A673 (cell line): ENCODE measurements around the gene SERPINF2.

Source experiments
- CTCF ChIP-seq: fragments of 300-800, 200-600 bp; sonication (generic); conservative IDR thresholded peaks from 2 replicates; pipeline ENCODE4 v1.5.1; 2017; ENCODE audit warnings: low read depth, mild to moderate bottlenecking, antibody characterized with exemption, low read length, moderate library complexity, mixed read lengths
- EZH2 ChIP-seq: fragments of 200-600 bp; sonication (generic); IDR thresholded peaks from 2 replicates; pipeline ENCODE4 v1.6.1; 2017; ENCODE audit warnings: borderline replicate concordance, low read depth, mild to moderate bottlenecking, mixed read lengths, antibody characterized with exemption, low read length; ENCODE audit not compliant: poor library complexity, severe bottlenecking

DNA sequence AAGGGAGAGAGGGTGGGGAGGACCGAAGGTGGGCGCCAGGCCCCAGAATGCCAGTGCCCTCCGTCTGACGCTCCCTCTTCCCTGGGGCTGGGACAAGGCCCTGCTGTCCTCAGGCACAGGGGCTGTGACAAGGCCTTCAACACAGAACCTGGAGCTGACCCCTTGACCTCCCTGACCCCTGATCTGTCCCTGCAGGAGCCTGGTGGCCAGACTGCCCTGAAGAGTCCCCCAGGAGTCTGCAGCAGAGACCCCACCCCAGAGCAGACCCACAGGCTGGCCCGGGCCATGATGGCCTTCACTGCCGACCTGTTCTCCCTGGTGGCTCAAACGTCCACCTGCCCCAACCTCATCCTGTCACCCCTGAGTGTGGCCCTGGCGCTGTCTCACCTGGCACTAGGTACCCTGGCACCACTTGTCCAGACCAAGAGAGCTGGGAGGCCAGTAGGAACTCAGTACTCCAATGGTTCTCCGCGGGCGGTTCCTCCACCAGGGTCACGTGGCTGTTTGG is 2.9 kb downstream of the SERPINF2 start:
- no peak for TF ChIP-seq CTCF
- no peak for TF ChIP-seq EZH2
